ENCODE results near the gene TFF3. TPM values are rescaled to one million over a fixed set of nuclear protein-coding genes. Genes with fewer than 3 reads are reported as not detected.

TFF3 gene
- total RNA-seq, 1 experiment from 2014 or later: 2.6 TPM

- DNase-seq (ENCODE audit: low read depth): no peak
Observed at GRCh38 chr21:42346866-42347600, 31.8 kb upstream of the TFF3 start.

- DNase-seq (ENCODE audit: low read depth): no peak
Observed at GRCh38 chr21:42346441-42346840, 31.2 kb upstream of the TFF3 start.

GRCh38 chr21:42344631-42345030 is 29.4 kb upstream of the TFF3 start:
- DNase-seq (ENCODE audit: low read depth): no peak

DNA sequence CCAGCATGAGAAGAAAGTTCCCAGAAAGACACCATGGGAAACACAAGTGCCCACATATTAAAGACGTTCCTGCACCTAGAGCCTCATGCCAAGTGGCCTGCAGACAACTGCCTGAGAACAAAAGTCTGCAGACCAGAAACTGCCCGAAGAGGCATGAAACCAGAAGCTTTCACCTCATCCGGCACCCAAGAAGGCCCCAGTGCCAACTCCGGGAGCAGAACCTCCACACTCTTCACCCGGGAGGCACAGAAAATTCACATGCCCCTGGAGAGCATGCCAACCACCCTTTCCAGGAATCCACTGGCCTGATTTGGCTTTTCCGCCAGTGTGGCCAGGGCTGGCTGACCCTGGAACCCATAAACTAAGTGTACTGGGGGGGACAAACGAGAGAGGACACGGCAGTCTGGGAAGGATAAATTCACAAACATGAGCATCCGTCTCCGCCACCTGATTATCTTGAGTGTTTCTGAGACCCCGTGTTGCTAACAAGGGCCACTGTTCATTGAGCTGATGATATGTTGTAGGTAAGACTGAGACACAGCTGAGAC is 28.8 kb upstream of the TFF3 start:
- no peak for DNase-seq (ENCODE audit: low read depth)

GRCh38 chr21:42343556-42343955 is 28.3 kb upstream of the TFF3 start:
- no peak for DNase-seq (ENCODE audit: low read depth)

GRCh38 chr21:42343101-42343500 is 27.9 kb upstream of the TFF3 start:
- DNase-seq (ENCODE audit: low read depth): no peak

DNA sequence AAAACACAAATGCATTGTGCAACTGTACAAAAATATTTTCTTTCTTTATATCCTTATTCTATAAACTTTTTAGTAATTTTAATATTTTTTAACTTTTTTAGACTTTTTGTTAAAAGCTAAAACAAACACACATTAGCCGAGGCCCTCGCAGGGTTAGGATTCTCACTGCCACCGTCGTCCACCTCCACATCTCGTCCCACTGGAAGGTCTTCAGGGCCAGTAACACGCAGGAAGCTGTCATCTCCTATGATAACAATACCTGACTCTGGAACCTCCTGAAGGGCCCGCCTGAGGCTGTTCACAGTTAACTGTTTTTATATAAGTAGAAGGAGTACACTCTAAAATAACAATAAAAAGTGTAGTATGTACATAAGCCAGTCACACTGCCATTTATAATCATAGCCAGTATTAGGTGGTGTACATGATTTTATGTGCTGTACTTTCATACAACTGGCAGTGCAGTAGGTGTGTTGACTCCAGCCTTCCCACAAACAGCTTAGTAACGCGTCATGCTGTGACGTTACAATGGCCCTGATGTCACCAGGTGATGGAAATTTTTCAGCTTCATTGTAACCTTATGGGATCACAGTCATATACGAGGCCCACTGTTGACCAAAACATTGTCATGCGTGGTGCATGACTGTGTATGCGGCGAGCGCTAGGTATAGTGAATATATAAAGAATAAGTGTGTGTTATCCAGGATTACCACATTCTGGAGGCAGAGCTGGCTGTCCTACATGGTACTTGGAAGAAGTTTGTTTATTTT is 26.8 kb upstream of the TFF3 start:
- no peak for DNase-seq (ENCODE audit: low read depth)

DNA sequence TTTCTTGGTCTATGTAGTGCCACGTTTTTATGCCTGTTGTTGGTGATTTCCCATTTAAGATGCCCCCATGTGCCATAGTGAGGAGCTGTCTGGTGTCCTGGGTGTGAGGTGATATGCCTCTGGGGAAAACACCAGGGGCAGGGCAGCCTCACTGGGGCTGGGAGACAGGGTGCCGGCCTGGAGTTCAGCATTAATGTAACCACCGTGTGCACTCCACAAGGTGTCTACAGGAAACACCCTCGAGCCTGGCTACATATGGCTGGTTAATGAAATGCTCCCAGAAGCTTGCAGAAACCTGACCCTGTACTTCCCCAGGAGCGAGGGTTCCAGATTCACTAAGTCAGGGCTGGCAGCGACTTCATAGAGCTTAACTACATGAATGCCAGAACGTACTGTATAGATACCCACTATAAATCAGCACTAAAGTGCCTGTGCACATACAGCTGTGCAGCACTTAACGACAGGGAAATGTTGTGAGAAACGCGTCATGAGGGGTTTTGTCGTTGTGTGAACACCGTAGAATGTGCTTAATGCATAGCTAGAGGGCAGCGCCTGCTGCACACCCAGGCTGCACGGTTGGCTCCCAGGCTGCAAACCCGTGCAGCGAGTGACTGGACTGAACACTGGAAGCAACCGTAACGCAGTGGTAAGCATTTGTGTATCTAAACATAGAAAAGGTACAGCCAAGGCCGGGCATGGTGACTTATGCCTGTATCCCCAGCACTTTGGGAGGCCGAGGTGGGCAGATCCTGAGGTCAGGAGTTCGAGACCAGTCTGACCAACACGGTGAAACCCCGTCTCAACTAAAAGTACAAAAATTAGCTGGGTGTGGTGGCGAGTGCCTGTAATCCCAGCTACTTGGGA is 25.2 kb upstream of the TFF3 start:
- DNase-seq (ENCODE audit: low read depth): no peak

DNA sequence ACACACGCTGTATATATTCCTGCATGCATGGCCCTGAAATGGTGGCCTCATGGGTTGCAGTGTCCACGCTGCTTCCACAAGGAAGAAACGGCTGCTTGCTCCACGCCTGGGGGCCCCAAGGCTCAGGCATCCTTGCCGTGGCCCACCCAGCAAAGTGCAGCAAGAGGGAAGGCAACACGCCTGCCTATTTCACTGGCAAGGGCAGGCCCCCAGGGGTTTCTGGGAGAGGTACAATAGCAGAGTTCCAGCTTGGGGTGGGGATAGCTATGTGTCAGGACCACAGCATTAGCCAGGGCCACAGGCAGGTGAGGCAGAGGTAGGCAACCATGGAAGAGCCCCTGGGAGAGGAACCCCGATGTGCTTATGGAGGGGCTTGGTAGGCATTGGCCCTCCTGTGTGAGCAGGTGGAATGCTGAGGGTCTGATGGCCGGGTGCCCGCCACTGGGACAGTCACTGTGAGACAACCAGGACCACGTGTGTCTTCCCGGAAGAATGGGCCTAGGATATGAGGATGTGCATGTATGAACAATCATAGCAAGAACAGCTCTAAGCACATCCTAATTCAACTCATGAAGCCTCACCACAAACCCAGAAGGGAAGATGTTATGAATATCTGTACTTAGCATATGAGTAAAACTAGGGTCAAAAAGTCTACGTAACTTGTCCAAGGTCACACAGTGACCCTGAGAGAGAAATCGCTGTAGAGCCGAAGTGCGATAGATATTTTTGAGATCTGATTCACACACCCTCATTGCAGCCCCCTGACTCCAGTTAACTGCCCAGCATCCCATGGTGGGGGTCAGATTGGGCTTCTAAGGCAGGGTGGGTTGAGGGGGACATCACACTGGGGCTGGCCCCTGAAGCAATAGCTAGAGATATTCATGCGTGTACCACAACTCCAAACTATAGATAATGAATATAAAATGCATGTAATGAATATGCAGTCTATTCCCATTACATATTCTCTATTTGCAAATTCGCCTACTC is 23.8 kb upstream of the TFF3 start:
- no peak for DNase-seq (ENCODE audit: low read depth)

- DNase-seq (ENCODE audit: low read depth): no peak
Observed at GRCh38 chr21:42337830-42338728, 22.9 kb upstream of the TFF3 start.

DNA sequence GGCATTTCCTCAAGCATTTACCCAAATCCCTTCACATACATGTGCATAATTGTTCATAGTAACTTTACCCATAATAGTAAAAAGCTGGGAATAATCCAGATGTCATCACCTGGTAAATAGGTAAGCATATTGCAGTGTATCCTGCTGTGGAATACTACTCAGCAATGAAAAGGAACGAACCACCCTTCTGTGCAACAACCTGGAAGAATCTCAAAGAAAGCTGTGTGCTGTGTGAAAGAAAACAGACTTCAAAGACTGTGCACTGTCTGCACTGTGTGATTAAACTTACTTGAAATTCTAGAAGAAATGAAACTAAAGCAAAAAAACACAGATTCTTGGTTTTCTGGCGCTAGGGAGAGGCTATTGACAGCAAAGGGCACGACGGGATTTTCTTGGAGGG is 22.1 kb upstream of the TFF3 start:
- no peak for DNase-seq (ENCODE audit: low read depth)

GRCh38 chr21:42336054-42336453 is 20.8 kb upstream of the TFF3 start:
- no peak for DNase-seq (ENCODE audit: low read depth)

- no peak for DNase-seq (ENCODE audit: low read depth)
Observed at GRCh38 chr21:42332557-42333317, 17.5 kb upstream of the TFF3 start.

GRCh38 chr21:42331660-42332059 is 16.5 kb upstream of the TFF3 start:
- no peak for DNase-seq (ENCODE audit: low read depth)

DNA sequence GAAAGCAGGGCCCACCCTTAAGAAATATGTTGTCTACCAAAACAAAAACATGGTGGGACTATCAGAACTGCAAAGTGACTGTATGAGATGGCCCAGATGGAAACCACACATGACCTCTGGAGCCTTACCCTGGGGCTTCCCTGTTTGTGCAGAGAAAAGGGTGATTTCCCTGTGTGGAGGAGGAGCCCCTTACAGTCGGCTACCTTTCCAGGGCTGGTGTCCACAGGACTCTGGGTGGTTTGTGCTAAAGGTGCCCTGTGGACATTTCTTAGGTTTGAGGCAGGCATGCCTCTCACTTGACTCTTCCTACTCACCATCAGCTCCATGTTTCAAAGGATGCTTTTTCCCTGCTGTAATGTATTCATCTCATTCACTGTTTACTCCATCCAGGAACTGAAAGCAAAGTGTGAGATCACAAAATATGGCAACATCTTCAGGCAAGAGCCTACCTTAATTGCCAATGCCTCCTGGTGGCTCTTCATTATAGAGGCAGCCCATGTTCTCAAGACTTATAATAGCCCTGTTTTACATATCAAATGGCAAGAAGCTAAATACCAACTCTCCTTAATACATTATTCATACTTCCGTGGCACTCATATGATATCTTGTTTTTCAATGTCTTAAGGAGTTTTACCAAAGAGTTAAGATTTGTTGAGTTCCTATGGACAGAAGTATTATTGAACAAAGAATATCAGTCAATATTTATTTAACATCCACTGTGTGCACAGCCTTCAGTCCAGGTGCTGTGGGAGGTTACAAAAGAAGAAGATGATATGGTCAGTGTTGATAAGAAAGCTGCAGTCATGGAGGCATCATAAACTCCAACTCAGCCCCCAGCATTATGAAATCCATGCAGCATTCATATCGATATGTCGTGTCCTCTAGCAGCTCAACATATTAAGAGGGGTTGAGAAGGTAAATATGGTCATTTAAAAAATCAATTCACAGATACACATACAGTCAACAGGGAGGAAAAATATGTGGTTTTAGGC is 15.5 kb upstream of the TFF3 start:
- no peak for DNase-seq (ENCODE audit: low read depth)

DNA sequence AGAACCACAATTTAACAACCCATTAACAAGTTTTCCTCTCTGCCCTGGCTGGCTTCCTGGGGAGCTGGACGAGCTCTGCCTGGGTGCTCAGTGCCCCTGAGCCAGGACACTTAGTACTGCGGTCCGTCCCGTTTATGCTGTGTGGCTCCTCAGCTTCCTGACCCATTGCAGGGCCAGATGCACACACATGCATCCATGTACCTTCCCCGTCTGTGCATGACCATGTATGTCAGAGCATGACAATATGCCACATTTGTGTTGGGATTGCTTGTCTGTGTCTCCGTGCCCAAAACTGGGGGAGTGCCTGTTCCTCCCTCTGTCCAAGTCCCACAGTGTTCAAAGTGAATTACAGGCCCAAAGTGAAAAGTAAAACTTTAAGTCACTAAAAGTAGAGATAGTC is 9.7 kb upstream of the TFF3 start:
- DNase-seq (ENCODE audit: low read depth): no peak

- no peak for DNase-seq (ENCODE audit: low read depth)
Observed at GRCh38 chr21:42321845-42322244, 6.6 kb upstream of the TFF3 start.

DNA sequence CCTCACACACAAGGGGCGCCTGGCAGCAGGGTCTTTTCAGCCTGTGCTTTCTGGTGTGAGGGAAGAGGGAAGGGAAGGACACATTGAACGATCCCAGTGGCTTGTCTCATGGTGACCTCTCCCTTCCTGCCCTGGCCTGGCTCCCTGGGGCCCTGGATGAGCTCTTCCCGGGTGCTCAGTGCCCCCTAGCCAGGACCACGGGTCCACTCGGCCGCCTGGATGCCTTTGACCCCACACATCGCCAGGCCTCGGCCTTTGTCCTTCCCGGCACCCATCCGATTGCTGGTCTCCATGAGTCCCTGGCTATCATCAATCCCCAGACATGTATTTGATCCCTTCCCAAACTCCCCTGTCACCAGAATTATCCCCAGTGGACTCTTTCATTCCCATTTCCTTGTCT is 6.0 kb upstream of the TFF3 start:
- no peak for DNase-seq (ENCODE audit: low read depth)
